ENCODE data around the gene OR52I2. TPM values are rescaled to one million over a fixed set of nuclear protein-coding genes. Genes with fewer than 3 reads are reported as not detected.
A peak's percentile ranks its signal among the peaks of the same experiment; 100 is the strongest.

The OR52I2 gene
- total RNA-seq = not detected
- not detected for polyA plus RNA-seq
- long read RNA-seq, donor 1 = 0 reads
- long read RNA-seq, donor 2 = 0 reads
- long read RNA-seq, donor 3 = 0 reads
- long read RNA-seq, donor 4 = 0 reads
- long read RNA-seq, donor 5 = 0 reads

- ATAC-seq (ENCODE audit: insufficient read depth, low FRiP score) (no peak), DNase-seq (no peak)
- Histone ChIP-seq H3K4me1 (ENCODE audit: control insufficient read depth in 5 of 5, insufficient read depth in 5 of 5, low read length in 5 of 5) (no peaks in the 10 kb centered on the region), H3K4me3 (no peak within 1 kb of the TSS), H3K9me3 (ENCODE audit: control insufficient read depth in 4 of 4, insufficient read depth in 3 of 4, low read length in 3 of 4) (no peaks in the 10 kb centered on the region), H3K27ac (ENCODE audit: low read depth in 1 of 2, low read length in 1 of 2) (no peak within 1 kb of the TSS), H3K27me3 (ENCODE audit: control insufficient read depth in 3 of 3, insufficient read depth in 3 of 3, low read length in 2 of 3) (peaks cover 0 to 4% (median 2%) of the 10 kb centered on the region in 3 donors), H3K36me3 (ENCODE audit: control insufficient read depth in 4 of 4, insufficient read depth in 4 of 4, low read length in 4 of 4) (no peaks in the 10 kb centered on the region), H3K9ac (ENCODE audit: insufficient read depth in 1 of 2, low read length in 2 of 2) (no peak within 1 kb of the TSS)
- TF ChIP-seq CTCF (IDR thresholded peaks at IDR 0.05; ENCODE audit: control extremely low read depth, extremely low read depth) = no peak
Observed at GRCh38 chr11:4581443-4581842, at the start of gene OR52I2. TSS of gene OR52I2 (plus strand) at chr11:4581743.

GRCh38 chr11:4539603-4540219, 41.8 kb upstream of the OR52I2 start:
- TF ChIP-seq CTCF (IDR thresholded peaks at IDR 0.05; ENCODE audit: control extremely low read depth, extremely low read depth) = peak; percentile 37
- no peak overlapping the region for H3K4me3 ChIP-seq
- no peak overlapping the region for H3K9ac ChIP-seq (ENCODE audit: insufficient read depth in 1 of 2, low read length in 2 of 2)
- H3K27me3 ChIP-seq (ENCODE audit: control insufficient read depth in 3 of 3, insufficient read depth in 3 of 3, low read length in 2 of 3) = no peaks in the 10 kb centered on the region
- no peaks in the 10 kb centered on the region for H3K9me3 ChIP-seq (ENCODE audit: control insufficient read depth in 4 of 4, insufficient read depth in 3 of 4, low read length in 3 of 4)
- ATAC-seq (ENCODE audit: insufficient read depth, low FRiP score) (peak; percentile 72), DNase-seq (peak in 2 of 3 donors; percentile 25 to 36)
- WGBS, 2 donors = 27 to 30% methylated on average over 3 of the region's 3 CpGs
- no peaks in the 10 kb centered on the region for H3K36me3 ChIP-seq (ENCODE audit: control insufficient read depth in 4 of 4, insufficient read depth in 4 of 4, low read length in 4 of 4)
- no peaks in the 10 kb centered on the region for H3K4me1 ChIP-seq (ENCODE audit: control insufficient read depth in 5 of 5, insufficient read depth in 5 of 5, low read length in 5 of 5)
- no peak overlapping the region for H3K27ac ChIP-seq (ENCODE audit: low read depth in 1 of 2, low read length in 1 of 2)

- Histone ChIP-seq H3K27me3 (ENCODE audit: control insufficient read depth in 3 of 3, insufficient read depth in 3 of 3, low read length in 2 of 3) (no peaks in the 10 kb centered on the region), H3K36me3 (ENCODE audit: control insufficient read depth in 4 of 4, insufficient read depth in 4 of 4, low read length in 4 of 4) (no peaks in the 10 kb centered on the region), H3K27ac (ENCODE audit: low read depth in 1 of 2, low read length in 1 of 2) (no peak overlapping the region), H3K9me3 (ENCODE audit: control insufficient read depth in 4 of 4, insufficient read depth in 3 of 4, low read length in 3 of 4) (no peaks in the 10 kb centered on the region), H3K9ac (ENCODE audit: insufficient read depth in 1 of 2, low read length in 2 of 2) (no peak overlapping the region), H3K4me3 (no peak overlapping the region), H3K4me1 (ENCODE audit: control insufficient read depth in 5 of 5, insufficient read depth in 5 of 5, low read length in 5 of 5) (no peaks in the 10 kb centered on the region)
- DNase-seq (no peak), ATAC-seq (ENCODE audit: insufficient read depth, low FRiP score) (no peak)
- WGBS, 2 donors = 25 to 39% methylated on average over 1 of the region's 1 CpG
- no peak for TF ChIP-seq CTCF (IDR thresholded peaks at IDR 0.05; ENCODE audit: control extremely low read depth, extremely low read depth)
Observed at GRCh38 chr11:4541071-4541470, 40.5 kb upstream of the OR52I2 start.

- Histone ChIP-seq H3K9me3 (ENCODE audit: control insufficient read depth in 4 of 4, insufficient read depth in 3 of 4, low read length in 3 of 4) (no peaks in the 10 kb centered on the region), H3K4me1 (ENCODE audit: control insufficient read depth in 5 of 5, insufficient read depth in 5 of 5, low read length in 5 of 5) (no peaks in the 10 kb centered on the region), H3K36me3 (ENCODE audit: control insufficient read depth in 4 of 4, insufficient read depth in 4 of 4, low read length in 4 of 4) (no peaks in the 10 kb centered on the region), H3K27me3 (ENCODE audit: control insufficient read depth in 3 of 3, insufficient read depth in 3 of 3, low read length in 2 of 3) (no peaks in the 10 kb centered on the region), H3K27ac (ENCODE audit: low read depth in 1 of 2, low read length in 1 of 2) (no peak overlapping the region), H3K4me3 (no peak overlapping the region), H3K9ac (ENCODE audit: insufficient read depth in 1 of 2, low read length in 2 of 2) (no peak overlapping the region)
- ATAC-seq (ENCODE audit: insufficient read depth, low FRiP score) = no peak
- no peak for DNase-seq
- no peak for TF ChIP-seq CTCF (IDR thresholded peaks at IDR 0.05; ENCODE audit: control extremely low read depth, extremely low read depth)
Observed at GRCh38 chr11:4543561-4543960, 38.0 kb upstream of the OR52I2 start.
